Measurements from ENCODE around the gene CCDC88B.

The CCDC88B gene

DNA sequence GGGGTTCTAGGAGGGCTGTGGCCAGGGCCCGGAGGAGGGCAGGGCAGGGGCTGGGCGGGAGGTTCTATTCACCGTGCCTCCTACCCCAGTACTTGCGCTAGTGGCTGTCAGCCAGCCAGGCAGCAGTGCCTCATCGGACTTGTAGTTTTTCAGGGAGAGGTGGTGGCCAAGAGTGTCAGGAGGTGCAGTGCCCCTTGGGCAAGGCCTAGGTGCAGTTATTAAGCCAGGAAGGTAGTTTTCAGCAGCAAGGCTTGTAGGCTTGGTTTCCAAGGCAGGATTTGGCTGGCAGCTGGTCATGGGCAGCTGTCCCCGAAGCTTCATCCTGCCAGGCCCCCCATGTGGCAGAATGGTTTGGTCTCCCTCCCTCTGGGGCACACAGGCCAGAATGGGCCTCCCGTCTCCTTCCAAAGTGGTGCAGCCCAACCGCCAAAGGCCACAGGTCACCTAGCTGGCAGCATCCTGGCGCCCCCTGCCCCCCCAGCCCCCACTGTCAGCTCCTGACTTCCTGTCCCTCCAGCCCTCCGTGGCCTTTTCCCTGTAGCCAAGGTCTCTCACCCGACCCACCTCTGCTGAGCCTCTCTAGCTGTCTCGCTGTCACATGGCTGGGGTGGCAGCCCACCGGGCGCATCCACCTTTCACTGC, 8.5 kb downstream of the CCDC88B start:
- DNase-seq = no peak

DNA sequence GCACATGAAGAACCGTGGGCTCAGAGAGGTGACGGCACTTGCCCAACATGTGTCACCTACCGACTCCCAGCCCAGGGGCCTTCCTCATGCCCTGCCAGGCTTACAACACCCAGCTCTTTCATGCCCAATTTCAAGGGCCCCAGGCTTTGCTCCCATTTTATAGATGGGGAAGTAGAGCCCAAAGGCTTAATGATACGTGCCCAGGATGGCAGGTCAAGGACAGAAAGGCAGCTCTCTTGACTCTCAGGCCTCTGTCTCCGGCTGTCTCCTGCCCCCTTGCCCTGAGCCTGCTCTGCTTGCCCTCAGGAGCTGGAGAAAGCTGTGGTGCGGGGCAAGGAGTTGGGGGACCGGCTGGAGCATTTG, 9.0 kb downstream of the CCDC88B start:
- DNase-seq = no peak

DNA sequence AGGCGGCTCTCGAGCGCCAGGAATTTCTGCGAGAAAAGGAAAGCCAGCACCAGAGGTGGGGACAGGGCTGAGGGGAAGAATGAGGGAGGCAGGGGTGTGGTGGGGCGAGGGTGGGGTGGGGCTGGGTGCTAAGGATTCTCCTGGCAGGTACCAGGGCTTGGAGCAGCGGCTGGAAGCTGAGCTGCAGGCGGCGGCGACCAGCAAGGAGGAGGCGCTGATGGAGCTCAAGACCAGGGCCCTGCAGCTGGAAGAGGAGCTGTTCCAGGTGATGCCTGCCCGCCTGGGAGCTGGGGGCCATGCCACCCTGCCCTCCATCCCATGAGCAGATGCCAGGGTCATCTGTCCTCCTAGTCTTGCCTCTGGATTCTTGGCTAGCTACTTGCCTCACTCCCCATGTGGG, 9.4 kb downstream of the CCDC88B start:
- DNase-seq = no peak

GRCh38 chr11:64351136-64351631, 11.2 kb downstream of the CCDC88B start:
- DNase-seq = no peak

DNA sequence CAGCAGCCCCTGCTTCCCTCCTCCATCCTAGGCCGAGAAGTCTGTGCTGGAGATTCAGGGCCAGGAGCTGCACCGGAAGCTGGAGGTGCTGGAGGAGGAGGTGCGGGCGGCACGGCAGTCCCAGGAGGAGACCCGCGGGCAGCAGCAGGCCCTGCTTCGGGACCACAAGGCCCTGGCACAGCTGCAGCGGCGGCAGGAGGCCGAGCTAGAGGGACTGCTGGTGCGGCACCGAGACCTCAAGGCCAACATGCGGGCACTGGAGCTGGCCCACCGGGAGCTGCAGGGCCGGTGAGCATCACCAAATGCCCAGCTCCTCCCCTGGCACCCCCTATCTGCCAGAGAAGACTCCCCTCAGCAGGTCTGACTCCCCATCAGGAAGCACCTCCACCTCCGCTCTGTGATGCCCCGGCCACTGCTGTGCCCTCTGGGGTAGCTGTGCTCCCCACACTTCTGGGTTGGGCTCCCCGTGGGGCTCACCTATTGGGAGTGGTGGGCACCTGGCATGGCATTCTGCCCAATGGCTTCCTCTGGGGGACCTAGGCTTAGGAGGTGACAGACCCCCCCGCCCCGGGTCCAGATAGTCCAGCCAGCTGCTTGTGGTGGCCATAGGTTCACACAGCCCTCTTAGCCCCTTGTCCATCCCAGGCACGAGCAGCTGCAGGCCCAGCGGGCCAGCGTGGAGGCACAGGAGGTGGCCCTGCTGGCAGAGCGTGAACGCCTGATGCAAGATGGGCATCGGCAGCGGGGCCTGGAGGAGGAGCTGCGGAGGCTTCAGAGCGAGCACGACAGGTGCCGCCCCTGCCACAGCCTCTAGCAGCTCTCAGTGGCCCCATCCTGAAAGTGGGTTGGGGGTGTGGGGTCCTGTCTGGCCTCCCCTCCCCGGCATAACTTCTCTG, 12.3 kb downstream of the CCDC88B start:
- DNase-seq = no peak

GRCh38 chr11:64352995-64353714, 13.2 kb downstream of the CCDC88B start:
- DNase-seq = no peak

DNA sequence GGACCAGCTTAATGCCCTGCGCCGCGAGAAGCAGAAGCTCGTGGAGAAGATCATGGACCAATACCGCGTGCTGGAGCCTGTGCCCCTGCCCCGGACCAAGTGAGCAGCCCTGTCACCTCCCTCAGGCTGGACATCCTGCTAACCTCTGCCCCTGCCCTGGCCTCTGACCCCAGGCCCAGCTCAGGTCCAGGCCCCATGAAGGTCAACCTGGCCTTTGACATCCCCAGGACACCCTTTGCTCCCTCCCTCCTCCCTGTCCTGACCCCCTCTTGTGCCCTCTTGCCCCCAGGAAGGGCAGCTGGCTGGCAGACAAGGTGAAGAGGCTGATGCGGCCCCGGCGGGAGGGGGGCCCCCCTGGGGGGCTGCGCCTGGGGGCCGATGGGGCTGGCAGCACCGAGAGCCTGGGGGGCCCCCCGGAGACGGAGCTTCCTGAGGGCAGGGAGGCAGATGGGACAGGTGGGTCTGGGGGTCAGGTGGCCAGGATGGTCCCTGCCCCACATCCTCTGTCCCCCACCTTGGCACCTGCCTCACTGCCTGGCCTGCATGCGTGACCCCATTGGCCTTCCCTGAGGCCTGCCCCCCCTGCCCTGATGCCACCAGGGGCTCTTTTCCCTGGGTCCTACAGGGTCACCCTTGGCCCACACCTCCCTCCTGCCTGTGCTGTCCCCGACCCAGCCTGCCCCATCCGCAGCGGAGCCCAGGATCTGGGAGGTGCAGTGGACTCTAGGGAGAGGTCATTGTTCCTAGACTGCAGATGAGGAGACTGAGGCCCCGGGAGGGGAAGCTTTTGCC, 13.9 kb downstream of the CCDC88B start:
- DNase-seq = no peak

DNA sequence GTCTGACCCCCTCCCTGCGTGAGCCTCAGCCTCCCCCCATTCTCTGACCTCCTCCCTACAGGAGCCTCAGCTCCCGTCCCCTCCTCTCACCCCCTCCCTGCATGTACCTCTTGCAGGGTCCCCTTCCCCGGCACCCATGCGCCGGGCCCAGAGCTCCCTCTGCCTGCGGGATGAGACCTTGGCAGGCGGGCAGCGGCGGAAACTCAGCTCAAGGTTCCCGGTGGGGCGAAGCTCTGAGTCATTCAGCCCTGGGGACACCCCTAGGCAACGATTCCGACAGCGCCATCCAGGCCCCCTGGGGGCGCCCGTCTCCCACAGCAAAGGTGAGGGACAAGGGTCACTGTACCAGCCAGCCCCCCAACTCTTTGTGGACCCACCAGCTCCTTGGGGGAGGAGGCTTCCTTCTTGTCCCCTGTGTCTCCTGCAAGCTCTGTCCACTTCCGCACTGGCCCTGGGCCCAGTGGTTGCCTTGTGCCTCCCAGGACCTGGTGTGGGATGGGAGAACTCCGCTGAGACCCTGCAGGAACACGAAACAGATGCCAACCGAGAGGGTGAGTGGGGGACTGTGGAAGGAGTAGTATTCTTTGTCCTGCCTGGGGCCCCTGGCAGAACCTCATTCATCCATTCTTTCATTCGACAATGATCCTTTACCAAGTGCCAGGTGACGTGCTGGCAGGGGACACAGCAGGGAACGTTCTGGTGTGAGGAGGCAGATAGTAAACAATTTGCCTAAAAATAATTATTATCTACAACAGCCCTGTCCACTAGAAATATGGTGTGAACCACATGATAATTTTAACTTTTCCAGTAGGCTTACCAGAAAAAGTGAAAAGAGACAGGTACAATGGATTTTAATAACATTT, 15.3 kb downstream of the CCDC88B start:
- peak; percentile 83 for DNase-seq

DNA sequence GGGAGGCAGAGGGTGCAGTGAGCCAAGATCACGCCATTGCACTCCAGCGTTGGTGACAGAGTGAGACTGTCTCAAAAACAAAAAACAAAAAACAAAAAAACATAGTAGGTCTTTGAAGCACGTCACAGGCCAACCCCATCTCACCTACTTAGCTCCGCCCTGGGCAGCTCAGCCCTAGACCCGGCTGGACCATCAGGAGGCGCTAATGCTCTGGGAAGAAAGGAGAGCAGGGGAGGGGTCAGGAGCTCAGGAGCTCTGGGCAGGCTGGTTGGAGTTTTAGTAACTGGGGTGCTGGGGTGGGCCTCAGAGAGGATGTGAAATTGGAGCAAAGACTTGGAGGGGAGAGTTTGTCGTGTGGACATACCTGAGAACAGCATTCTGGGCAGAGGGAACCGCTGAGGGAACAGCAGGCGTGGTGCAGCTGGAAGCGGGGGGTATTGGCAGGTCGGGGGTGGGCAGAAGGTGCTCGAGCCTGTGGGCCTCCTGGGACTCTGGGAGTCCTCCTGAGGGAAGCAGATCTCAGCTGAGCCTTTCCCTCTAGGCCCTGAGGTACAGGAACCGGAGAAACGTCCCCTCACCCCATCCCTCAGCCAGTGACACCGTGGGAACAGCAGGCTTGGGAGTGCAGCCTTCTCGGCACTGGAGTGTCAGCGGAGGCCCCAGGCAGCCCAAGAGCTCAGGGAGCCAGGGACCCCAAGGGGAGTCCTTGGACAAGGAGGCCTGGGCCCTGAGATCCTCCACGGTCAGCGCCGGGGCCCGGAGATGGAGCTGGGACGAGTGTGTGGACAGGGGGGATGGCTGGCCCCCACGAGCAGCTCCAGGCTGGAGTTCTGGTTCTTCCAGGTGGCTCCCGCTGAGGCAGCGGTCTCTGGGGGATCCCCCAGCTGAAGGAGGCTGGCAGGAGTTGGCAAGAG, 16.8 kb downstream of the CCDC88B start:
- peak; percentile 36 for DNase-seq

DNA sequence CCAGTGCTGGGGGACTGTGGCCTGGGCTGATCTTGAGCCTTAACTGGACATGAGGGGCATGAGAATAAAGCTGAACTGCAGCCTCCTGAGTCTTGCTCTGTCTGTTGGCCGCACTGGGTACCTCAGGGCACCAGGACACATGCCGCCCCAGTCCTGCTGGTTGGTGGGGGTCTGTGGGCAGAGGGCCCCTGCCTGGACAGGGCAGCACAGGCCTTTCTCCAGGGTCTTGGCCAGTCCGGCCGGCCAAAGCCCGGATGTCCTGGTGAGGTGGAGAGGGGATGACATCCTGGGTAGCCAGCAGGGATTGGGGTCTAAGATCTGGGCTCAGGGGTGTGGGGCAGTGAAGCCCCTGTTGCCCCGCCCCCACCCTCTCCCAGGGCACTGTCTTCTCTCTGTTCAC, 17.4 kb downstream of the CCDC88B start:
- DNase-seq = no peak

DNA sequence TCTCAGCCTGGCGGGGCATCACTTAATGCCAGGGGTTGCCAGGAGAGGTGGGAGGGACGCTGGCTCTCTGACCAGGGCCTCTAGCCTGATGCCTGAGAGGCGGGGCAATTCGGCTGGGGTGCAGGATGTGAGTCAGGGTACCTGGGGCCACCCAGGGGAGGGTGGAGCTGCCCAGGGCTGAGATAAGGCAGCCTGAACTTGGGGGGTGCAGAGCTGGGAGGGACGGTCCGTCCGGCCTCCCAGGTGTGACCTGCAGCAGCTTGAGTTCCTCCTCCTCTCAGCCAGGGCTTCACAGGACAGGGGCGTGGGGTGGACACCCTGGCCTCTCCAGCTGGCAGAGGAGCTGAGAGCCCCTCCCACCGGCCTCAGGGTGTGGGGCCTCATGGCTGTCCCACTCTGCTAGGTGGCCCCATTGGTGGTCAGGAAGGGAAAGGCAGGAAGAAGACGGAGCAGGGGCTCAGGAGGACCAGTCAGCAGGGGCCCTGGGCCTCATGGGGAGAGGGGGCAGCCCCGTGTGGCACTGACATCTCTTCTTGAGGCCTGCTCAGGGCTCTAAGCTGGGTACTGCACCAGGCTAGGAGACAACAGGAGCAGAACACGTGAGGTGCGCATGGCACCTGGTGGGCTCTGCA, 18.0 kb downstream of the CCDC88B start:
- DNase-seq = no peak

GRCh38 chr11:64358536-64358906, 18.5 kb downstream of the CCDC88B start:
- DNase-seq = no peak

- DNase-seq = peak; percentile 73
Measured at GRCh38 chr11:64358907-64359711, 19.1 kb downstream of the CCDC88B start, which contains the start of gene RPS6KA4. Gene RPS6KA4 (plus strand): TSS chr11:64359162. CDS start chr11:64359236, 74 bp downstream.

- no peak for DNase-seq
Measured at GRCh38 chr11:64359712-64360445, 19.9 kb downstream of the CCDC88B start.

DNA sequence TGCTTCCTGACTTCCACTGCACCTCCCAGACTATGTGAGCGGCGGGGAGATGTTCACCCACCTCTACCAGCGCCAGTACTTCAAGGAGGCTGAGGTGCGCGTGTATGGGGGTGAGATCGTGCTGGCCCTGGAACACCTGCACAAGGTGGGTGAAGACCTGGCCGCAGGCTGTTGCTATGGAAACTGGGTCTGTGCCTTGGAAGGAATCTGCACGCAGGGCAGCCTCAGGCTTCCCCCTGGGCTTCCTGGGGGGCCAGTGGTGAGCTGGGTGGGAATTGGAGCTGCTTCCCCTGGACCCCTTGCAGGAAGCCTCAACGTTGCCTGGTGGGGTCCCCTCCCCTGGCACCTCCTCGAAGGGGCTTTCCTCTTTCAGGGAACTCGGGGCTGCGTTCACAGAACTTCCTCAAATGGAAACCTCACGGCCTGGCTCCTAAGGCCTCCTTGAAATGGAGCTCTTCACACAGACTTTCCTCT, 20.5 kb downstream of the CCDC88B start:
- no peak for DNase-seq

DNA sequence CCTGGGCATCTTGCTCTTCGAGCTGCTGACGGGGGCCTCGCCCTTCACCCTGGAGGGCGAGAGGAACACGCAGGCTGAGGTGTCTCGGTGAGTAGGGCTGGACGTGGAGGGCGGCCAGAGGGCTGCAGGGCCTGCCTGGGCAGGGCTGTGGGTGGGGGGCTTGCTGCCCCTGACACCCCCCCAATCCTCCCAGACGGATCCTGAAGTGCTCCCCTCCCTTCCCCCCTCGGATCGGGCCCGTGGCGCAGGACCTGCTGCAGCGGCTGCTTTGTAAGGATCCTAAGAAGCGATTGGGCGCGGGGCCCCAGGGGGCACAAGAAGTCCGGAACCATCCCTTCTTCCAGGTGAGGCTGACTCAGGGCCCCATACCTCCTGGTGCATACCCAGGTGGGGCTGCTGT, 21.7 kb downstream of the CCDC88B start:
- DNase-seq = no peak

GRCh38 chr11:64362339-64362738, 22.3 kb downstream of the CCDC88B start:
- DNase-seq = no peak

- DNase-seq = no peak
Measured at GRCh38 chr11:64364435-64364834, 24.4 kb downstream of the CCDC88B start.

Measured in fibroblast of skin of abdomen (primary cell).